ENCODE measurements around the gene CHPF.

Gene CHPF

DNA sequence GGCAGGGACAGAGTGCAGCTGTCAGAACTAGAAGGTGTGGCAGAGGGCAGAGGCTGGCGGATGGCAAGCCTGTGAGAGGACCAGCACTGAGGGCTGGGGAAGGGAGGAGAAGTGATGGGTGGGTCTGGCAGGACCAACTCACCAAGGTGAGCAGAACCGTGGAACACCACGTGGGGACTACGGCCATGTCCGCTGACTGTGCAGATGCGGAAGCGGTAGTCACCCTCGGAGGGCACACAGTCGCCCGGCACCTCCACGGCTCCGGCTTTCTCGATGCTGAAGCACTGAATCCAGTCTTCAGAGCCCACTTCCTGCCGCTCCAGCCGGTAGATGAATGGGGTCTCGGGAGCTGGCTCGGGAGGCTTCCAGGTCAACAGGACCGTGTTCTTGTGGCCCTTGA is 23.5 kb upstream of the CHPF start (continued):
- TF ChIP-seq ZBTB7A (tag by site-specific recombination; IDR thresholded peaks at IDR 0.05; ENCODE audit: low read depth) (no peak), ZNF521 (tag by site-specific recombination; IDR thresholded peaks at IDR 0.05) (no peak)

DNA sequence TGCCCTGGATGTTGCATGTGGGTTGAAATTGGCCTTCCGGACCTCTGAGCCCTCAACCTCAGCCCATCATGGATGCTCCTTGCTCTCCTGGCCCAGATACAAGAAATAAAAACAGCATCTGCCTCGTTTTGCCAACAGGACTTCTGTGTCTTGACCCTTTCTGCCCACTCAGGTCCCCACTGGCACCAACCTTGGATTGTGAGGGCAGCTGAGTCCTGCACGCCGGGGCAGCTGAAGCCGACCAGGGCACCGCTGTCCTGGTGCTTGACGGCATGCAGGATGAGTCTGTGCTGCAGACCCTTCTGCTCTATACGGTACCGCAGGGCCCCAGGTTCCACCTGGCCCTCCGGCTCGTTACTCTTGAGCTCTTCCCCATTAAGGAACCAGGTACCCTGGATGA is 23.0 kb upstream of the CHPF start:
- ChIA-PET CTCF (no interaction called here), POLR2A (interaction anchor here (1.5 to 2.8 kb wide), 5 partner anchors 10 to 31 kb away, joined by 3 to 12 read pairs (median 4); partner anchors contain the start of gene STK11IP)
- Histone ChIP-seq H3K4me3 (ENCODE audit: low read depth, low read length) (no peak overlapping the region), H3K4me1 (ENCODE audit: control insufficient read depth, insufficient read depth, low read length) (peaks cover 9% of the 10 kb centered on the region), H3K36me3 (ENCODE audit: control insufficient read depth in 2 of 2, insufficient read depth in 1 of 2, low read length in 2 of 2) (peaks cover 13 to 84% of the 10 kb centered on the region in 2 experiments; a peak in 2 of 3 replicates), H3K9me3 (ENCODE audit: control insufficient read depth, insufficient read depth, low read depth, low read length) (no peaks in the 10 kb centered on the region), H3K27ac (ENCODE audit: extremely low read depth, low read depth, low read length) (no peak overlapping the region)
- TF ChIP-seq MEIS1 (CRISPR knock-in tag; IDR thresholded peaks at IDR 0.05; ENCODE audit: borderline replicate concordance) = no peak
- no peak for TF ChIP-seq ZNF596 (tag by site-specific recombination; IDR thresholded peaks at IDR 0.05)
- no peak for TF ChIP-seq ZFP37 (tag by site-specific recombination; IDR thresholded peaks at IDR 0.05)
- no peak for TF ChIP-seq RBAK (tag by site-specific recombination; IDR thresholded peaks at IDR 0.05)
- no peak for TF ChIP-seq GLI2 (tag by site-specific recombination; IDR thresholded peaks at IDR 0.05; ENCODE audit: borderline replicate concordance, low read depth)
- TF ChIP-seq, protein P1, sequence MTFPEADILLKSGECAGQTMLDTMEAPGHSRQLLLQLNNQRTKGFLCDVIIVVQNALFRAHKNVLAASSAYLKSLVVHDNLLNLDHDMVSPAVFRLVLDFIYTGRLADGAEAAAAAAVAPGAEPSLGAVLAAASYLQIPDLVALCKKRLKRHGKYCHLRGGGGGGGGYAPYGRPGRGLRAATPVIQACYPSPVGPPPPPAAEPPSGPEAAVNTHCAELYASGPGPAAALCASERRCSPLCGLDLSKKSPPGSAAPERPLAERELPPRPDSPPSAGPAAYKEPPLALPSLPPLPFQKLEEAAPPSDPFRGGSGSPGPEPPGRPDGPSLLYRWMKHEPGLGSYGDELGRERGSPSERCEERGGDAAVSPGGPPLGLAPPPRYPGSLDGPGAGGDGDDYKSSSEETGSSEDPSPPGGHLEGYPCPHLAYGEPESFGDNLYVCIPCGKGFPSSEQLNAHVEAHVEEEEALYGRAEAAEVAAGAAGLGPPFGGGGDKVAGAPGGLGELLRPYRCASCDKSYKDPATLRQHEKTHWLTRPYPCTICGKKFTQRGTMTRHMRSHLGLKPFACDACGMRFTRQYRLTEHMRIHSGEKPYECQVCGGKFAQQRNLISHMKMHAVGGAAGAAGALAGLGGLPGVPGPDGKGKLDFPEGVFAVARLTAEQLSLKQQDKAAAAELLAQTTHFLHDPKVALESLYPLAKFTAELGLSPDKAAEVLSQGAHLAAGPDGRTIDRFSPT (tag by site-specific recombination; IDR thresholded peaks at IDR 0.05) = no peak
- TF ChIP-seq ZNF501 (tag by site-specific recombination; IDR thresholded peaks at IDR 0.05) = no peak
- TF ChIP-seq, protein P2, sequence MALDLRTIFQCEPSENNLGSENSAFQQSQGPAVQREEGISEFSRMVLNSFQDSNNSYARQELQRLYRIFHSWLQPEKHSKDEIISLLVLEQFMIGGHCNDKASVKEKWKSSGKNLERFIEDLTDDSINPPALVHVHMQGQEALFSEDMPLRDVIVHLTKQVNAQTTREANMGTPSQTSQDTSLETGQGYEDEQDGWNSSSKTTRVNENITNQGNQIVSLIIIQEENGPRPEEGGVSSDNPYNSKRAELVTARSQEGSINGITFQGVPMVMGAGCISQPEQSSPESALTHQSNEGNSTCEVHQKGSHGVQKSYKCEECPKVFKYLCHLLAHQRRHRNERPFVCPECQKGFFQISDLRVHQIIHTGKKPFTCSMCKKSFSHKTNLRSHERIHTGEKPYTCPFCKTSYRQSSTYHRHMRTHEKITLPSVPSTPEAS (tag by site-specific recombination; IDR thresholded peaks at IDR 0.05) = no peak
- no peak for TF ChIP-seq KLF8 (tag by site-specific recombination; IDR thresholded peaks at IDR 0.05)
- no peak for TF ChIP-seq REPIN1 (tag by site-specific recombination; IDR thresholded peaks at IDR 0.05; ENCODE audit: low read depth)

DNA sequence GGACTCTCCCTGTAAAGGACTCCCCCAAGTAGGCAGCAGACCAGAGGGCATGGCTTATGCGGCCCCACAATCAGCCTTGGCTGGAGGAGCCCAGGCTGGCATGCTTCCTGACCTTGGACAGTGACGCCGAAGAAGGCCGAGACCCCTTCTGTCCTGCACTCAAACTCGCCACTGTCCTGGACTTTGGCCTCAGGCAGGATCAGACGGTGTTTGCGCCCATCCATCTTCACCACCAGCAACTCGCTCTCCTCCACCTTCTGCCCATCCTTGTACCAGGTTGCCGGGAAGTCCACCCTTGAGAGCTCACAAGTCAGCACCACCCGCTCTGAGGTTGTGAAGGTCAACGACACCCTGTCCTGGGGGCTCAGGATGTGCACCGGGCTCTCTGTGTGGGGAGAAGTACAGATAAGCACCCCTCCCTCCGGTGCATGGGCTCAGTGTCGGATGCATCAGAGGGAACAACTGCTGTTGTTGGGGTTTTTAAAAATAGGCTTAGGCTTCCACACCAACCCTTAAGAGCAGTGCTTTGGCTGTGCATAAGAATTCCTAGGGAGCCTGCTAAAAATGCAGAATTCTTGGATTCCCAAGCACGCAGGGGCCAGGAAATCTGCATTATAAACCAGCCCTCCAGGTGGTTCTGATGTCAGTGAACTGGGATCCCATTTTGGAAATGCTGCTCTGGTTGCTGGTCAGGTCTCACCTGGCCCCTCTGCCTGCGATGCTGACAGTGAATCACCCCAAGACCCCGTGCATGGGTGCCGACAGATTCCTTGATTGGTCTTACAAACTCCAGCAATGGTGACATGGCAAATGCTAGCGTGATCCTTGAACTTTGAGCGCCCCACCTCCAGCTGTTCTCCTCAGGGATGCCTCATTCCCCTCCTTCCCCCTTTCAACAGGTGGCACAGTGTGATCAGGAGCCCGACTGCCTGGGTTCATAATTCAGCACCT is 21.8 kb upstream of the CHPF start:
- ChIA-PET POLR2A (interaction anchor here (1.1 to 1.9 kb wide), 4 partner anchors 13 to 62 kb away, joined by 3 to 5 read pairs (median 4); partner anchors contain the start of gene STK11IP), CTCF (no interaction called here)
- H3K36me3 ChIP-seq (ENCODE audit: control insufficient read depth in 2 of 2, insufficient read depth in 1 of 2, low read length in 2 of 2) = peaks cover 13 to 93% of the 10 kb centered on the region in 2 experiments; a peak in 2 of 3 replicates
- H3K4me3 ChIP-seq (ENCODE audit: low read depth, low read length) = no peak overlapping the region
- peaks cover 7% of the 10 kb centered on the region for H3K4me1 ChIP-seq (ENCODE audit: control insufficient read depth, insufficient read depth, low read length)
- H3K9me3 ChIP-seq (ENCODE audit: control insufficient read depth, insufficient read depth, low read depth, low read length) = no peaks in the 10 kb centered on the region
- H3K27ac ChIP-seq (ENCODE audit: extremely low read depth, low read depth, low read length) = no peak overlapping the region
- TF ChIP-seq ZNF600 (tag by site-specific recombination; IDR thresholded peaks at IDR 0.05) (no peak), RBAK (tag by site-specific recombination; IDR thresholded peaks at IDR 0.05) (no peak), SCRT2 (tag by site-specific recombination; IDR thresholded peaks at IDR 0.05) (peak; percentile 59; the same call in 1 of the 2 replicates), ZEB2 (tag by site-specific recombination; IDR thresholded peaks at IDR 0.05) (no peak), SETDB1 (IDR thresholded peaks at IDR 0.05; ENCODE audit: insufficient read length, low read length) (no peak), ZNF184 (tag by site-specific recombination; IDR thresholded peaks at IDR 0.05) (no peak), SCRT1 (tag by site-specific recombination; IDR thresholded peaks at IDR 0.05; ENCODE audit: borderline replicate concordance) (0 out of 2 replicates have a peak, but pooled peaks have one; percentile 19), ZNF37A (tag by site-specific recombination; IDR thresholded peaks at IDR 0.05) (no peak), ZNF792 (tag by site-specific recombination; IDR thresholded peaks at IDR 0.05) (no peak), ZNF571 (tag by site-specific recombination; IDR thresholded peaks at IDR 0.05) (no peak), ZIC2 (tag by site-specific recombination; IDR thresholded peaks at IDR 0.05) (no peak)
- TF ChIP-seq, protein P3, sequence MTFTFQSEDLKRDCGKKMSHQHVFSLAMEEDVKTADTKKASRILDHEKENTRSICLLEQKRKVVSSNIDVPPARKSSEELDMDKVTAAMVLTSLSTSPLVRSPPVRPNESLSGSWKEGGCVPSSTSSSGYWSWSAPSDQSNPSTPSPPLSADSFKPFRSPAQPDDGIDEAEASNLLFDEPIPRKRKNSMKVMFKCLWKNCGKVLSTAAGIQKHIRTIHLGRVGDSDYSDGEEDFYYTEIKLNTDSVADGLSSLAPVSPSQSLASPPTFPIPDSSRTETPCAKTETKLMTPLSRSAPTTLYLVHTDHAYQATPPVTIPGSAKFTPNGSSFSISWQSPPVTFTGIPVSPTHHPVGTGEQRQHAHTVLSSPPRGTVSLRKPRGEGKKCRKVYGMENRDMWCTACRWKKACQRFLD (tag by site-specific recombination; IDR thresholded peaks at IDR 0.05) = no peak
- TF ChIP-seq, protein P4, sequence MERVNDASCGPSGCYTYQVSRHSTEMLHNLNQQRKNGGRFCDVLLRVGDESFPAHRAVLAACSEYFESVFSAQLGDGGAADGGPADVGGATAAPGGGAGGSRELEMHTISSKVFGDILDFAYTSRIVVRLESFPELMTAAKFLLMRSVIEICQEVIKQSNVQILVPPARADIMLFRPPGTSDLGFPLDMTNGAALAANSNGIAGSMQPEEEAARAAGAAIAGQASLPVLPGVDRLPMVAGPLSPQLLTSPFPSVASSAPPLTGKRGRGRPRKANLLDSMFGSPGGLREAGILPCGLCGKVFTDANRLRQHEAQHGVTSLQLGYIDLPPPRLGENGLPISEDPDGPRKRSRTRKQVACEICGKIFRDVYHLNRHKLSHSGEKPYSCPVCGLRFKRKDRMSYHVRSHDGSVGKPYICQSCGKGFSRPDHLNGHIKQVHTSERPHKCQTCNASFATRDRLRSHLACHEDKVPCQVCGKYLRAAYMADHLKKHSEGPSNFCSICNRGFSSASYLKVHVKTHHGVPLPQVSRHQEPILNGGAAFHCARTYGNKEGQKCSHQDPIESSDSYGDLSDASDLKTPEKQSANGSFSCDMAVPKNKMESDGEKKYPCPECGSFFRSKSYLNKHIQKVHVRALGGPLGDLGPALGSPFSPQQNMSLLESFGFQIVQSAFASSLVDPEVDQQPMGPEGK (tag by site-specific recombination; IDR thresholded peaks at IDR 0.05) = no peak
- TF ChIP-seq, protein P5, sequence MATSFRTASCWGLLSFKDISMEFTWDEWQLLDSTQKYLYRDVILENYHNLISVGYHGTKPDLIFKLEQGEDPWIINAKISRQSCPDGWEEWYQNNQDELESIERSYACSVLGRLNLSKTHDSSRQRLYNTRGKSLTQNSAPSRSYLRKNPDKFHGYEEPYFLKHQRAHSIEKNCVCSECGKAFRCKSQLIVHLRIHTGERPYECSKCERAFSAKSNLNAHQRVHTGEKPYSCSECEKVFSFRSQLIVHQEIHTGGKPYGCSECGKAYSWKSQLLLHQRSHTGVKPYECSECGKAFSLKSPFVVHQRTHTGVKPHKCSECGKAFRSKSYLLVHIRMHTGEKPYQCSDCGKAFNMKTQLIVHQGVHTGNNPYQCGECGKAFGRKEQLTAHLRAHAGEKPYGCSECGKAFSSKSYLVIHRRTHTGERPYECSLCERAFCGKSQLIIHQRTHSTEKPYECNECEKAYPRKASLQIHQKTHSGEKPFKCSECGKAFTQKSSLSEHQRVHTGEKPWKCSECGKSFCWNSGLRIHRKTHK (tag by site-specific recombination; IDR thresholded peaks at IDR 0.05) = no peak

All from HEK293 (cell line).